Ovary (tissue), 3 donors: ENCODE measurements around the gene CLEC16A.

Experiments used
- EP300 ChIP-seq: sonication (generic); formaldehyde crosslinking; IDR thresholded peaks from one replicate; pipeline ENCODE4 v1.6.1; 2017; ENCODE audit warnings: antibody characterized with exemption
- POLR2A ChIP-seq: fragments of 450-650 bp; IDR thresholded peaks from one replicate; pipeline ENCODE4 v1.6.1; 2017; ENCODE audit warnings: antibody characterized with exemption, mild to moderate bottlenecking, moderate library complexity
- TF ChIP-seq, protein P1 (sequence below), 3 donors: fragments of 450-650 bp in 2 of 3; fragments of 200-600 bp in 1 of 3; IDR thresholded peaks; one replicate each; pipeline versions ENCODE4 v1.5.1 to v1.8.0; 2016 to 2022; ENCODE audit warnings: antibody characterized with exemption in 3 of 3, mild to moderate bottlenecking in 1 of 3
- donor health status: DM: no; HTN: no; CAD: no.

DNA sequence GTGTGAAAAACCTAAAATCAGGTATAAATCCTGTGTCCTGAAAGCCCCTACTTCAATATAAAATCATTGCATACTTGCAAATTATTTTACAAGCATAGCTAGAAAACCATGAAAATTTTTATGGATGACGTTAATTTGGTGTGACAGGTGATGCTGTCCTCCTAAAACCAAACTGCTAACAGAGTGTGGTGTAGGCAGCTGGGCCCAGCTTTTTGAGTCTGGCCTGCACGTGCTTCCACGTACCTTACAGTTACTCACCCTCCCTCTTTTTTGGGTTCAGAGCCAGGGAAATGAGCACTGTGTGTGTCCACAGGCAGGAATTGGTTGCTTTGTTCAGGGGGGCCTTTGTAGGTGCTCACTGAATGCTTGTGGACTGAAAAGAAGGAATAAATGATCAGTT, 36.4 kb downstream of the CLEC16A start:
- TF ChIP-seq POLR2A (no peak), EP300 (no peak)
- TF ChIP-seq, protein P1, sequence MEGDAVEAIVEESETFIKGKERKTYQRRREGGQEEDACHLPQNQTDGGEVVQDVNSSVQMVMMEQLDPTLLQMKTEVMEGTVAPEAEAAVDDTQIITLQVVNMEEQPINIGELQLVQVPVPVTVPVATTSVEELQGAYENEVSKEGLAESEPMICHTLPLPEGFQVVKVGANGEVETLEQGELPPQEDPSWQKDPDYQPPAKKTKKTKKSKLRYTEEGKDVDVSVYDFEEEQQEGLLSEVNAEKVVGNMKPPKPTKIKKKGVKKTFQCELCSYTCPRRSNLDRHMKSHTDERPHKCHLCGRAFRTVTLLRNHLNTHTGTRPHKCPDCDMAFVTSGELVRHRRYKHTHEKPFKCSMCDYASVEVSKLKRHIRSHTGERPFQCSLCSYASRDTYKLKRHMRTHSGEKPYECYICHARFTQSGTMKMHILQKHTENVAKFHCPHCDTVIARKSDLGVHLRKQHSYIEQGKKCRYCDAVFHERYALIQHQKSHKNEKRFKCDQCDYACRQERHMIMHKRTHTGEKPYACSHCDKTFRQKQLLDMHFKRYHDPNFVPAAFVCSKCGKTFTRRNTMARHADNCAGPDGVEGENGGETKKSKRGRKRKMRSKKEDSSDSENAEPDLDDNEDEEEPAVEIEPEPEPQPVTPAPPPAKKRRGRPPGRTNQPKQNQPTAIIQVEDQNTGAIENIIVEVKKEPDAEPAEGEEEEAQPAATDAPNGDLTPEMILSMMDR (IDR thresholded peaks at IDR 0.05), result no peak
